Stimulated activated naive CD8-positive, alpha-beta T cell treated with anti-CD3 and anti-CD28 coated beads, Interleukin-15, amount 100 ng/mL, for 72 hours (primary cell): Measurements from ENCODE around the gene FREM1.

Experiments
- ATAC-seq: fragments of 150-1000 bp; cut with Tn5 transposase; 2 replicates; pipeline ENCODE4 v1.10.0; 2021; ENCODE audit warnings: mild to moderate bottlenecking, moderate library complexity
- DNase-seq, 2 donors: peaks; one replicate each; pipeline ENCODE4 v3.0.0; 2021 to 2022
- H3K27ac Mint-ChIP-seq, 2 donors: one replicate each; pipeline ENCODE4 v1.8.0; 2022; ENCODE audit warnings: mild to moderate bottlenecking in 2 of 2, mixed read lengths in 2 of 2, moderate library complexity in 2 of 2
- H3K27me3 Mint-ChIP-seq: one replicate; pipeline ENCODE4 v1.8.0; 2022; ENCODE audit warnings: mixed read lengths
- H3K4me1 Mint-ChIP-seq: one replicate; pipeline ENCODE4 v1.8.0; 2022; ENCODE audit warnings: mild to moderate bottlenecking, mixed read lengths
- H3K4me3 Mint-ChIP-seq, 2 donors: one replicate each; pipeline ENCODE4 v1.8.0; 2022; ENCODE audit warnings: mild to moderate bottlenecking in 2 of 2, mixed read lengths in 2 of 2, moderate library complexity in 1 of 2
- H3K9me3 Mint-ChIP-seq, 2 donors: one replicate each; pipeline ENCODE4 v1.8.0; 2022; ENCODE audit warnings: mixed read lengths in 2 of 2

Gene FREM1

DNA sequence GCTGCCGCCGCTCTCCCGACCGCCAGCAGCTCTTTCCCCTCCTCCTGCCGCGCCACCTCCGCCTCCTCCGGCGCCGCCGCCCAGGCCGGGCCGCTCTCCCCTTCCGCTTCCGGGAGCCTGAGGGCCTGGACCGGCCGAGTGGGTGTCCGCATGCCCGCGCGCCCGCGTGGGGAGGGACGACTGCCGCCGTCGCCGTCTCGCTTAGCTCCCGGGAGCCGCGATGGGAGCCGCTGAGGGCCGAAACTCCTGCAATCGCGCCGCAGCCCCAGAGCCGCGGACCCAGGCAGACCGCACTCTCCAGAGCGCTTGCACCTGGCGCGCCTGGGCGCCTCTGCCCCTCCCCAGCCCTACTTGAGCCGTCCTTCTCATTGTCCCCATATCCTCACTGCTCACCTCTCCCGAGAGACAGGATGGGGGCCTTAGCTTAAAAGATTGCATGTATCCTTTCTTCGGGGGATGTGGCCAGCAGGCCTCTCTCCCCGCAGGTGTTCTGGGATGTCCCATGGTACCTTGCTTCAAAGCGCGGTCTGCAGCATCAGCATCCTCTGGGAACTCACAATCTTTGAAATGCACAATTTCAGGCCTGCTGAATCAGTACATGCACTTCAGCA is 216.9 kb downstream of the FREM1 start, which contains the start of gene ZDHHC21:
TSS of gene ZDHHC21 (minus strand) at position 182 of the 611 bp plus-strand sequence. CDS start 19,092 bp downstream, outside the sequence.
- peak within 1 kb of the TSS; percentile 97 to 98 for H3K4me3 Mint-ChIP-seq
- H3K27ac Mint-ChIP-seq: peak within 1 kb of the TSS; percentile 98 to 100
- no peaks in the 10 kb centered on the region for H3K9me3 Mint-ChIP-seq
- ATAC-seq (peak; percentile 90), DNase-seq (peak; percentile 64 to 72)
- H3K27me3 Mint-ChIP-seq: peaks cover 16% of the 10 kb centered on the region
- H3K4me1 Mint-ChIP-seq: peaks cover 17% of the 10 kb centered on the region

DNA sequence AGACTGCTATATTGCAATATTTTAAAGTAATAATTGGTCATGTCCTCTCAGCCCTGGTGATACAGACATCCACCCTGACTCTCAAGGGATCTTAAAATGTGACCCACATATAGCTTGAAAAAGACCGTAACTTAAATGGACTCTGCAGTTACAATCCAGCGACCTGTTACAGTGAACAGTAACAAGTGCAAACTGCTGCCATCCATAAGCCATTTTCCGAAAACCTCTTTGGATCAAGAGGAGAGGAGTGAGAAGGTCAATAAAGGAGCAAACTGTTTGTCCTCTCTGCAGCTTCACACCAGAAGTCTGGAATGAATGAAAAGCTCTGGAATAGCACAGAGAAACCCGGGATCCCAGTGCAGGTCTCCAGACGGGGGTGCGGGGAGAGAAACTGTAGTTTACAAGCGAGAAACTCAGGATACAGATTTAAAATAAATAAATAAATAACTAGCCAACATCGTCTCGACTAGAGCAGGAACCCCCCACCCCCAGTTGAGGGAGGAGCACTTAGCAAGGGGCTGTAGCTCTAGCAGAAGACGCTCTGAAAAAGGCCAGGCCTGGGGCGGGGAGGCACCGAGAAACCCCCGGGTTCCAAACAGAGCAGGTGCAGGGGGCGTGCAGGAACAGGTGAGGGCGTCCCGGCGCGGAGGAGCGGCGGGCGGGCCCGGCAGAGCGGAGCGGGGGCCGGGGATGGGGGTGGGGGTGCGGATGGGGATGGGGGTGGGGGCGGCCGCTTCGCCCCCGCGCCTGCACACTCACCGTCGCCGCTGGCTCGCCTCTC is 217.6 kb downstream of the FREM1 start:
- Mint-ChIP-seq H3K27me3 (peaks cover 14% of the 10 kb centered on the region), H3K4me3 (peak overlapping the region; percentile 97 to 98), H3K27ac (peak overlapping the region; percentile 96 to 98), H3K9me3 (no peaks in the 10 kb centered on the region), H3K4me1 (peaks cover 17% of the 10 kb centered on the region)
- peak; percentile 77 for ATAC-seq
- peak in 1 of 2 donors; percentile 48 for DNase-seq

DNA sequence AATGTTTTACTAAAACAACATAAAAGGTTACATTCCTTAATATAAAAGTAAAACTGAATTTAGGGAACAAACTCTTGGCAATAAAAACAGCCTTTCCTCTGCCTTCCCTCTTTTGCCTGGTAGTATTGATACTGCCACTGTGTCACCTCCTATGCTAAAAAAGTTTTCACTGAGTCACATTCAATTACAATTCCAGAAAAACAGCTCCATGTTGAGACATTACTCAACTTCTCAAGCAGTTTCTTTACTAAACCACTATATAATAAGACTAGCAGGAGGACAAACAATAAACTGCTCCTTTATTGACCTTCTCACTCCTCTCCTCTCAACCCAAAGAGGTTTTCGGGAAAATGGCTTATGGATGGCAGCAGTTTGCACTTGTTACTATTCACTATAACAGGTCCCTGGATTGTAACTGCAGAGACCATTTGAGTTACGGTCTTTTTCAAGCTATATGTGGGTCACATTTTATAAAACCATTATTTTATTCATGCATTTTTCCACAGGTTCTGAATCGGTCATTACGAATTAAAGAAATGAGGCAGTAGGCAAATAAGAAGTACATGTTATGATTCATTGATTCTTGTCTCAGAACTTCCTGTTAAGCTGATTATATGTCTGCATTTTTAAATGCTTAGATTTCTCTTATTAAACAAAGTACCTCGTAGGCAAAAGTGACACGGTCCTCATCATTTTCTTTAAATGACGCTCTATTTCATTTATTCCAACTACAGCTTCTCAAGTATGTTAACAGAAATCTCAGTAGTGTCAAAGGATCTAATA is 219.1 kb downstream of the FREM1 start:
- H3K27ac Mint-ChIP-seq: no peak overlapping the region
- DNase-seq: no peak
- ATAC-seq: no peak
- H3K27me3 Mint-ChIP-seq: peaks cover under 1% of the 10 kb centered on the region
- peak overlapping the region in 1 of 2 donors; percentile 22 for H3K4me3 Mint-ChIP-seq
- H3K9me3 Mint-ChIP-seq: no peaks in the 10 kb centered on the region
- H3K4me1 Mint-ChIP-seq: peaks cover 17% of the 10 kb centered on the region

DNA sequence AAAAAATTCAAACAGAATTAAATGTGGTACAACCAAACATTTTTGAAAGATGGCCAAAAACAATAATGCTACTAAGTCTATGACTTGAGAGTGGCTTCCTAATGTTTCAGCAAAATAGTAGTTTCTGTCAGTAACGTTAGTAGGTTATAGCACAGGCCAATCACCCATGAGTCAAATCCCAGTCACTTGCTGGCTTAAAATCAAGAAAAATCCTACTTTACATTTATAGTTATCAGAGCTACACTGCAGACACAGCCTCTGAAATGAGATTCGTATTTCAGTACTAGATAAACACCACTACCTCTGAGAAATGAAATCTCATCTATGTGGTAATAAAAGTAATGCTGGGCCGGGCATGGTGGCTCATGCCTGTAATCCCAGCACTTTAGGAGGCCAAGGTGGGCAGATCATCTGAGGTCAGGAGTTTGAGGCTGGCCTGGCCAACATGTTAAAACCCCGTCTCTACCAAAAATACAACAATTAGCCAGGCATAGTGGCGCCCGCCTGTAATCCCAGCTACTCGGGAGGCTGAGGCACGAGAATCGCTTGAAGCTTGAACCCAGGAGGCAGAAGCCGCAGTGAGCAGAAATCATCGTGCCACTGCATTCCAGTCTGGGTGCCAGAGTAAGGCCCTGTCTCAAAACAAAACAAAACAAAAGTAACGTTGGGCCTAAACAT is 223.0 kb downstream of the FREM1 start:
- Mint-ChIP-seq H3K9me3 (no peaks in the 10 kb centered on the region), H3K4me1 (peaks cover 14% of the 10 kb centered on the region), H3K4me3 (no peak overlapping the region), H3K27ac (no peak overlapping the region), H3K27me3 (no peaks in the 10 kb centered on the region)
- no peak for DNase-seq
- no peak for ATAC-seq

DNA sequence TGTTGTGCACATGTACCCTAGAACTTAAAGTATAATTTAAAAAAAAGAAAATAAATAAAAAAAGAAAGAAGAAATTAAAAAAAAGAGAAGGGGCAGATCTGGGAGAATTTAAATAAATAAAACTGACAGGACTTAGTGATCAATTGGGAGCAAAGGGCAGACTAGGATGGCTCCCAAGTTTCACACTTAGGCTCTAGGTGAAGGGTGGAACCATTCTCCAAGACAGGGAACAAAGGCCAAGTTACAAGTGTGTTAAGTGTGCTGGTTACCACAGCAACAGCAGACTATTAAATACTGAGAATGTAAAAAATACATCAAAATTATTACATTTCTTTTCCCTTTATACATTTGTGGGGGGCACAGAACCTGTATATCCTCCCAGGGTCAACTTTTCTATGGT is 224.1 kb downstream of the FREM1 start:
- H3K4me1 Mint-ChIP-seq: peaks cover 13% of the 10 kb centered on the region
- DNase-seq: no peak
- H3K4me3 Mint-ChIP-seq: no peak overlapping the region
- no peak for ATAC-seq
- no peaks in the 10 kb centered on the region for H3K9me3 Mint-ChIP-seq
- H3K27ac Mint-ChIP-seq: no peak overlapping the region
- no peaks in the 10 kb centered on the region for H3K27me3 Mint-ChIP-seq
